HFFc6 (cell line): ENCODE results near the gene DOCK2. TPM values are rescaled to one million over a fixed set of nuclear protein-coding genes. Genes with fewer than 3 reads are reported as not detected.

ENCODE experiments used
- DNase-seq: peaks from one replicate; pipeline ENCODE4 v3.0.0-alpha.2; 2018
- H3K27ac Mint-ChIP-seq: 2 replicates; pipeline ENCODE4 v1.8.0; 2020; ENCODE audit warnings: mild to moderate bottlenecking, mixed read lengths
- H3K27me3 Mint-ChIP-seq: 2 replicates; pipeline ENCODE4 v1.8.0; 2021; ENCODE audit warnings: mild to moderate bottlenecking, moderate library complexity, mixed read lengths; ENCODE audit not compliant: insufficient read depth
- H3K36me3 Mint-ChIP-seq: 2 replicates; pipeline ENCODE4 v1.8.0; 2021; ENCODE audit warnings: low read depth, mixed read lengths
- H3K4me1 Mint-ChIP-seq: 2 replicates; pipeline ENCODE4 v1.8.0; 2020; ENCODE audit warnings: low read depth, mixed read lengths
- H3K4me3 Mint-ChIP-seq: 2 replicates; pipeline ENCODE4 v1.8.0; 2020; ENCODE audit warnings: mild to moderate bottlenecking, moderate library complexity, mixed read lengths
- H3K9me3 Mint-ChIP-seq: 2 replicates; pipeline ENCODE4 v1.8.0; 2020; ENCODE audit warnings: mild to moderate bottlenecking, mixed read lengths
- CTCF ChIP-seq: fragments of 200-600 bp; sonication (generic); IDR thresholded peaks from 2 replicates; pipeline ENCODE4 v1.5.0; 2021; ENCODE audit warnings: antibody characterized with exemption, mild to moderate bottlenecking
- total RNA-seq, 6 experiments: library from RNA; stranded (reverse); fragmentation: NEBNext Ultra II Directional; extraction: Animal tissue kit (Norgen Biotek cat#: 25700); gene quantifications; 2 replicates in 1 of 6; 3 replicates in 5 of 6; pipeline ENCODE4 v1.2.3, GENCODE V29; 2021

DOCK2 gene
- total RNA-seq, 6 experiments from 2014 or later = 1.4 to 6.5 (median 3.0) TPM

- Mint-ChIP-seq H3K4me3 (no peak overlapping the region), H3K36me3 (peaks cover 8% of the 10 kb centered on the region), H3K27me3 (peaks cover 1% of the 10 kb centered on the region; the same call in 1 of the 2 replicates), H3K9me3 (no peaks in the 10 kb centered on the region), H3K27ac (peak overlapping the region; percentile 35), H3K4me1 (peaks cover 78% of the 10 kb centered on the region)
- TF ChIP-seq CTCF = no peak
- no peak for DNase-seq
Measured at GRCh38 chr5:169702693-169703481, 65.8 kb downstream of the DOCK2 start.

GRCh38 chr5:169703813-169704212 is 66.7 kb downstream of the DOCK2 start:
- peak overlapping the region; percentile 56 for H3K27ac Mint-ChIP-seq
- no peak for TF ChIP-seq CTCF
- H3K36me3 Mint-ChIP-seq = no peaks in the 10 kb centered on the region
- peaks cover 72% of the 10 kb centered on the region for H3K4me1 Mint-ChIP-seq
- peaks cover 1% of the 10 kb centered on the region; the same call in 1 of the 2 replicates for H3K27me3 Mint-ChIP-seq
- no peak for DNase-seq
- no peaks in the 10 kb centered on the region for H3K9me3 Mint-ChIP-seq
- no peak overlapping the region for H3K4me3 Mint-ChIP-seq

GRCh38 chr5:169705322-169705721 is 68.2 kb downstream of the DOCK2 start:
- no peak for TF ChIP-seq CTCF
- Mint-ChIP-seq H3K9me3 (no peaks in the 10 kb centered on the region), H3K4me3 (no peak overlapping the region), H3K27me3 (peaks cover 1% of the 10 kb centered on the region; the same call in 1 of the 2 replicates), H3K36me3 (no peaks in the 10 kb centered on the region), H3K27ac (peak overlapping the region; percentile 34; the same call in 1 of the 2 replicates), H3K4me1 (peaks cover 72% of the 10 kb centered on the region)
- no peak for DNase-seq

- DNase-seq = no peak
- Mint-ChIP-seq H3K4me1 (peaks cover 75% of the 10 kb centered on the region), H3K9me3 (no peaks in the 10 kb centered on the region), H3K27me3 (peaks cover 1% of the 10 kb centered on the region; the same call in 1 of the 2 replicates), H3K4me3 (peak overlapping the region; percentile 56; the same call in 1 of the 2 replicates), H3K36me3 (no peaks in the 10 kb centered on the region), H3K27ac (peak overlapping the region; percentile 91)
- no peak for TF ChIP-seq CTCF
Measured at GRCh38 chr5:169706071-169706470, 69.0 kb downstream of the DOCK2 start.

GRCh38 chr5:169706758-169707450 is 69.8 kb downstream of the DOCK2 start:
- DNase-seq = peak; percentile 83
- Mint-ChIP-seq H3K4me3 (peak overlapping the region; percentile 56), H3K27me3 (peaks cover 1% of the 10 kb centered on the region; the same call in 1 of the 2 replicates), H3K4me1 (peaks cover 72% of the 10 kb centered on the region), H3K9me3 (no peaks in the 10 kb centered on the region), H3K27ac (peak overlapping the region; percentile 91), H3K36me3 (no peaks in the 10 kb centered on the region)
- no peak for TF ChIP-seq CTCF
